Right lobe of liver (tissue), 4 donors: ENCODE measurements around the gene DSG3.

Experiments
- CTCF ChIP-seq, 4 donors: fragments of 200-600 bp in 3 of 4; fragments of 450-650 bp in 1 of 4; IDR thresholded peaks; one replicate each; pipeline versions ENCODE4 v1.5.1 to v1.8.0; 2016 to 2022; ENCODE audit warnings: antibody characterized with exemption in 4 of 4, mild to moderate bottlenecking in 2 of 4
- POLR2A ChIP-seq: fragments of 450-650 bp; IDR thresholded peaks from one replicate; pipeline ENCODE4 v1.6.1; 2017; ENCODE audit warnings: antibody characterized with exemption, mild to moderate bottlenecking
- donor health status: DM: no; HTN: no; CAD: no.
- donor health status: DM: no; HTN: no; CAD: no.
- donor health status: DM: no; HTN: yes; CAD: no.

- no peak for TF ChIP-seq POLR2A
- TF ChIP-seq CTCF (IDR thresholded peaks at IDR 0.05) = no peak
Observed at GRCh38 chr18:31500051-31500688, 52.6 kb downstream of the DSG3 start.
